ENCODE measurements around the gene PRKCA.
"Not testable (repeated sequence)": the region's sequence is repeated elsewhere in the genome, so short reads cannot be mapped to it uniquely, and the experiment has no call there.

Gene PRKCA

DNA sequence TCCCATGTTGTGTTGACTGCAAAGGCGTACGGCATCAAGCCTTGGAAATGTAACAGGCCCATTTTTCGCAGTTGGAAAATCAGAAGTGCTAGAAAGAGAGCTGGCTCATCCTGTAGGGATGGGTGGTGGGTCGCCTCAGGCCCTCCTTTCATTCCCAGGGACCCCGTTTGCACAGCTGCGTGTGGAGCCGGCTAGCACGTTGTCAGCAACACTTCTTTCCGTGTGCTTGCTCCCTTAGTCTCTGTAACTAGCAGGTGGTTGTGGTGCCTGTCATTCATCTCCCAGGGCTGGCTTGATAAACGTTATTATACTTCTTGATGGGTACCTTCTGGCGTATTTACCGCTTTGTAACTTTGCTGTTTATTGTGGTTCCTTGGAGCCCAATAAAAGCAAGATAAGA is 293.5 kb downstream of the PRKCA start:
- no peak for DNase-seq

DNA sequence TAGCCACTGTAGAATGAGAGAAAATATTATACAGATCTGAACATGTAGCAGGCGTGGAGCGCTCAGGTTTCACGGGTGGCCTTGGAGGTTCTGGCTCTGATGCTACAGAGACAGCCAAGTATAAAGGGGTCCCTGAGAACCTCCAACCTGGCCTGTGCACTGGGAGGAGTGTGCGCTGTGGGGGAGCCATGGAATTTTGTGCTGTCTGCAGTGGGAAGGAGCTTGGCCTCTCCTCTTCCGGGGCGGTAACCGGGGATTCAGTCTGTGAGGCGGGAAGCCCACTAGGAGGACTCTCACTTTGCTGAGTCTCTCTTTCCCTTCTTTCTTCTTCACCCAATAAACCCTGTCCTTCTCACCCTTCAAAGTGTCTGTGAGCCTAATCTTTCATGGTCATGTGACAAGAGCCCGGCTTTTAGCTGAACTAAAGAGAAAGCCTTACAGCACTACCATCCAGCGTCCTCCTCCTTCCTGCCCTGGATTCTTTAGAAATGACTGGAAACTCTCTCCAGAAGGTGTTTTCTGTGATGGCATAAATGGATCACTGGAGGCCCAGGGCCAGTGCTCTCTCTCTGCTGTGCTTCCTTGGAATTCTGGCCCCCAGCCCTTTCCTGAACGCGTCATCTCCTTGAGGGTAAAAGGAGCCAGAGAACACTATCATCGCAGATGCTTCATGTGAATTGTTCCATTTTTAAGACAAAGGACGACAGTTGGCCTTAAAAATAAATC is 300.4 kb downstream of the PRKCA start:
- no peak for DNase-seq

DNA sequence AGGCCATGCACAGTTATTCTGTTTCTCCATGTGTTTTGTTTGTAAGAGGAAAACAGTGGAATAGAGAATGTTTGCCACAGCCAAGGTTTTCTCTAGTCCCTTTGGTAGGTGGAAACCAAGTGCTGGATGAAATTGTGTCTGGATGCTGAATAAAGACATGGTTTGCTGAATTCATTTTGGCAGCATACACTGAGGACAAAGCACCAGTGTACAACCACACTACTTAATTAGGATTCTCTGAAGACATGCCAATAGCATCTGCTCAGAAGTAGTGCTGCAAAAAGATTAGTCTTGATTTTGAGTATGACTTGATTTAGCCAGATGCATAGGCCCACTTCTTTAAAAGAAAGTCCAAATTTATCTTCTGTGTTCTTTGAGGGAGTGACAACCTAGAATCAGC is 302.0 kb downstream of the PRKCA start:
- DNase-seq = no peak

DNA sequence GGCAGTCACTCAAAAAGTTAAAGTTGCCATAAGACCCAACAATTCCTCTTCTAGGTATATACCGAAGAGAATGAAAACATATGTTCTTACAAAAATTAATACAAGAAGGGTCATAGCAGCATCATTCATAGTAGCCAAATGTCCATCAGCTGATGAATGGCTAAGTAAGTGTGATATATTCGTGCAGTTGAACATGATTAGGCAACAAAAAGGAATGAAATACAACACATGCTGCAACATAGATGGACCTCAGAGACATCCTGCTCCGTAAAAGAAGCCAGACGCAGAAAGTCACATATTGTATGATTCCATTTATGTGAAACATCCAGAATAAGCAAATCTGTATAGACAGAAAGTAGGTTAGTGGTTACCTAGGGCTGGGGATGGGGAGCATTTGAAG is 303.1 kb downstream of the PRKCA start:
- DNase-seq = no peak

DNA sequence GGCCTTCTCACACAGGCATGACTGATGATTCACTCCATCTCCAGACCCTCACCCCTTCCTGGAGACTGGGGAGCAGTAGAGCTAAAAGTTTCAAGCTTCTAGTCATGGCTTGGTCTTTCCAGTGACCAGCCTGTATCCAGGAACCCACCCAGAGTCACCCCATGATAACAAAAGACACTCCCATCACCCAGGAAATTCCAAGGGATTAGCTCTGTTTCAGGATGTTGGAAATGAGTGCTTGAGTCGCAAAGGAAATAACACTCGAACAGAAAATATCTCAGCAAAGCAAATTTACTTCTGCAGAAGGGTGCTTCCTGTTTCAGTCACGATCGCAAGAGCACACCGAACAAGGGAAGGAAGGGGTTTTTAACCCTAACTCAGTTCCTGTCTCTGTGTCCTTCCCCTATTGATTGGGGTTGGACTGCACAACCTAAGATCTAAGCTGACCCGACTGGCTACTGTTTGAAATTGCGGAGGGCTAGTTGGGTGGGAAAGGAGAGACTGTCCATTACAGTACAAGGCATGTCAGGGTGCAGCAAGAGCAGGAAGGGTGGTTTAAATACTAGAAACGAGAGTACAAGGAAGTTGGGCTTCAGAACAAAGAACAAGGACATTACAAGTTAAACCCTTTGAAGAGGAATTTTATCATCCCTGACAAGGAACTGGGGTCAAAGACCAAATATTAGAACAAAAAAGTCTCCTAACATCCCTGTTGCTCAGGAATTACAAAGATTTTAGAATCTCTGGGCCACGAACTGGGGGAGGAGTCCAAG is 308.1 kb downstream of the PRKCA start:
- no peak for DNase-seq

DNA sequence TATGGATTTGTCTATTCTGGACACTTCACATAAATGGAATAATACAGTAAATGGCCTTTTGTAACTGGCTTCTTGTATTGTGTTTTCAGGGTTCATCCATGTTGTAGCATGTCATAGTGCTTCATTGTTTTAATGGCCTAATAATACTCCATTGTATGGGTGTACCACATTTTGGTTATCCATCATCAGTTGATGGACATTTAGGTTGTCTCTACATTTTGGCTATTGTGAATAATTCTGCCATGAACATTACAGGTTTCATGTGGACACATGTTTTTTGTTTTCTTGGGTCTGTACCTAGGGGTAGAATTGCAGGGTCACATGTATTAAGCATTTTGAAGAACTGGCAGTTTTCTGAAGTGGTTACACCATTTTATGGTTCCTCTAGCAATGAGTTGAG is 309.0 kb downstream of the PRKCA start:
- no peak for DNase-seq

DNA sequence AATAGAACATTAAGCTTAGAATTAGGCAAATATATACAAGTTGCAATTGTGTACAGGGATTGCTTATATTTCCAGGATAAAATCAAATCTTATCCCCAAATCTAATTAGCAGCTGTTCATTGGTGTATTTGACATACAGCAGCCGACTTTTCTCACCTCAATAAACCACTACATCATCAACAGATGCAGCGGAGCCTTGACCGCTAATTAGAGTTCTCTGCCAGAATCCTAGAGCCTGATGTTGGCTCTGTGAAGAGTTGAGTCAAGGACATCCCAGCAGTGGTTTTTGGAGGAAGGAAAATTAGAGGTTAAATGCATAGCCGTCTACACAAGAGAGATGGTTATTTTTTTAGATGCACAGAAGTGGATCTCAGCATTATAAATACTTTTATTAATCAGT is 310.6 kb downstream of the PRKCA start:
- DNase-seq = no peak

DNA sequence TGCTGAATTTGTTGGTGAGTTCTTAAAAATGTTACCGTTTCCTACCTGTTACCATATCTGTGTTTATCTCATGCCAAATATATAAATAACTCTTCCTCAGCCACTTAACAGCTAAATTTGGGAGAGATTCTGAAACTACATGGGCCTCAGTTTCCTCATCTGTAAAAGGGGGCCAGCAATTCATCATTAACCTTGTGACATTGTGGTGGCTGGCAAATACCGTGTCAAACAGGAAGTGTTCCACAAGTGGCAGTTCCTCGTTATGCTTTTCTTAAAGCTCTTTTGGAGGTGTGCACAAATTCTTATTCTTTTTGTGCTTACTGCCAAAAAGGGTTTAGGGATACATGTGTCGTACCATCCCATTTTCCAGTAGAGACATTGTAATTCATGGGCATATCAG is 312.1 kb downstream of the PRKCA start:
- no peak for DNase-seq

DNA sequence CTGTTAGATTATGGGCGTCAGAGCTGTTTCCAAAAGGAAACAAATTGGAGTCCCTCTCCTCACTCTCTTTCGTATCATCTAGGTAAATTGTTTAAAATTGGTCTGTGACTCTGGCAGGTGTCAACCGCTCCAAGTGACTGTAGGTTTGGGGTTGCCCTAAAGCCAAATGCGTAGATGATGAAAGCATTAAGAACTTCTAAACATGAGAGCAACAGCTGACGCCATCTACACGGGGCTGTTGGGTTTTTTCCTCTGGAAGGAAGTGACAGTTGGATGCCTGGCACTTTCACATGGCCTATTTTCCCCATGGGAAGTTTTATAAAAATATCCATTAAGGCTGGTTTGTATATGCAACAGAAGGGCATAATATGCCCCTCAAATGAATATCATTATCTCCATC is 316.8 kb downstream of the PRKCA start:
- DNase-seq = no peak

DNA sequence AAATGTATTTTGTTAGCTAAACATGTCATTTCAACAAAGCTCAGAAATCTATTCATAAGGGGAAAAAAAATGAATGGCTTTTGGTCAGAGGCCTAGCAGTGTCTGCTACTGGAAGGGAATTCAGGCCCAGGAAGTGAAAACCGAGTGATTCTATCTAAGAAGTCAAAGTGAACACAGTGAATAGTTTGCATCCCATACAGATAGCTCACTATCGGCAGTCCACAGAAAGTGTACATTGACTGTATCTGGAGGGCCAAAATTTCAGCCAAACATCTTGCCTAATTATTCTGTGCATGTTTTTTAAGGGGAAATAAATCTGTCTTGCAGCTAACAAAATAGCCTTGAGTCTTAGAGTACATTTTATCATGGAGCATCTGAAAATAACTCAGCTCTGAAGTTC is 318.1 kb downstream of the PRKCA start:
- DNase-seq = no peak

DNA sequence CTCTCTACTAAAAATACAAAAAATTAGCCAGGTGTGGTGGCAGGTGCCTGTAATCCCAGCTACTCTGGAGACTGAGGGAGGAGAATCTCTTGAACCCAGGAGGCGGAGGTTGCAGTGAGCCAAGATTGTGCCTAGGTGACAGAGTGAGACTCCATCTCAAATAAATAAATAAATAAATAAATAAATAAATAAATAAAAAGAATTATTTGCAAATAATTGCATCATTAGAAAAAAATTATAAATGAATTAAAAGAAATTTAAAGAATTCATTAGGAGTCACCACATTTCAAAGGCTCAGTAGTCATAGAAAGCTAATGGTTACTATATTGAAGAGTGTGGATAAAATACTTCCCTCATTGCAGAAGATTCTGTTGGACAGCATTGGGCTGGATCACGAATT is 322.2 kb downstream of the PRKCA start:
- DNase-seq = not testable (repeated sequence)

DNA sequence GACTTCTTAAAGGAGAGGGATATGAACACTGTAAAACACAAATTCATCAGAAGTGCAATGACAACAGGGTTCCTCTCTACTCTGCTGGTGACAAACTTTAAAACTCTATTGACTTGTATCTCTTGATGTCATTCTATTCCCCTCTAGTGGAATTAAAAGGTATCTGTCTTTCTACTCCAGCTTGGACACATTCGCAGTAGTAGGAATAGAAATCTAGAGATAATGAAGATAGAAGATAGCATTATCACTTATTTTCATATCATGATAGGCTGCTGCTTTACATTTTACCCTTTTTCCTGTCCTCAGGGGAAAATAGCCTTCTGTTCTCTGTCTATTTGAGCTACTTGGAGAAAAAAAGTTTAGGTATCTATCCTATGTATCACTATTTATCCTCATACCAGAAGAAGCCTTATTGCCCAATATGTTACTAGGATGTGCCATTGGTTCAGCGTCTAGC is 322.9 kb downstream of the PRKCA start:
- no peak for DNase-seq

DNA sequence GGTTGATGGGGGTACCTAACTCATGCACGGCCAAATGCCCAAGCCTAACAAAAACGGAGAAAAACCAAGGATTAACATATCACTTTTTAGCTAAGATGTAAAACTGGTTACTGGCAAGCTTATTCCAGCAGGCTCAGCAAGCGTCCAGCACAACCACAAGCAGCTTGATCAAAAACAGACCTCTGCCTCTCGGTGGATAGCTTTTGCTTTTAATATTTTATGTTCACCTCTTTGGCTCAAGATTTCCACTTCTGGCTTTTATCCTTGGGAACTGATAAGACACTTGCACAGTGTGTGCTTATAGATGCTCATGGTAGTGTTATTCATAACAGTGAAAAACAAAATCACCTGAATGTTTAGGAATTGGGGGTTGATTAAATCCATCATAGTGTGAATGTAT is 325.6 kb downstream of the PRKCA start:
- no peak for DNase-seq

DNA sequence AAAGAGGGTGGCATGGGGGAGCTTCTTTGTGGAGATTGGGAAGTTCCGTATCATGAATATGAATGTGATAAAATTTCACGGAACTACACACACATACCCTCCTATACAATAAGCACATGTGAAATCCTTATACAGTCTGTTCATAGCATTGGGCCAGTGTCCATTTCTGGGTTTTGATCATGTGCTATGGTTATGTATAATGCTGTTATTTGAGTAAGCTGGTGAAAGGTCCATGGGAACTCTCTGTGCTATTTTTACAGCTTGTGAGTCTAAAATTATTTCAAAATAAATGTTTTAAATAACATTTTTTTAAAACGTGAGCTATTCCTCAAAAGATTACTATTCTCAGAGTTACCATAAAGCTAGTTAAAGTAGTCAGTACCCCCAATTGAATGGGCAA is 327.3 kb downstream of the PRKCA start:
- no peak for DNase-seq

DNA sequence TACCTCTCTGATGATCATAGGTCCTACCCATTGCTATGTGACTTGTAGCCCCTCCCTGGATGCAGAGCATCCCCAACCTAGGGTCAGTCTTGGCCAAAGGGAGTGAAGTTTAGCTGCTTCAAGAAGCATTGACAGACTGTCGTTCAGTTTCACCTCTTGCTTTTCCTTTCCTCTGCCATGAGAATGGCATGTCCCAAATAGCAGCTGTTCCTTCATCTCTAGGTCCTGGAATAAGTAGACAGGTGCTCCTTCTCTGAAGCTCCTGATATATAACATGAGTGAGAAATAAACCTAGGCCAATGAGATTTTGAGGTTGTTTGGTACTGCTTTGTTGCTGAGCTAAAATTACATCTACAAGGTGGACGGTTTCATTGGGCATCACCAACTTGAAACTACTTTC is 328.0 kb downstream of the PRKCA start:
- DNase-seq = no peak

DNA sequence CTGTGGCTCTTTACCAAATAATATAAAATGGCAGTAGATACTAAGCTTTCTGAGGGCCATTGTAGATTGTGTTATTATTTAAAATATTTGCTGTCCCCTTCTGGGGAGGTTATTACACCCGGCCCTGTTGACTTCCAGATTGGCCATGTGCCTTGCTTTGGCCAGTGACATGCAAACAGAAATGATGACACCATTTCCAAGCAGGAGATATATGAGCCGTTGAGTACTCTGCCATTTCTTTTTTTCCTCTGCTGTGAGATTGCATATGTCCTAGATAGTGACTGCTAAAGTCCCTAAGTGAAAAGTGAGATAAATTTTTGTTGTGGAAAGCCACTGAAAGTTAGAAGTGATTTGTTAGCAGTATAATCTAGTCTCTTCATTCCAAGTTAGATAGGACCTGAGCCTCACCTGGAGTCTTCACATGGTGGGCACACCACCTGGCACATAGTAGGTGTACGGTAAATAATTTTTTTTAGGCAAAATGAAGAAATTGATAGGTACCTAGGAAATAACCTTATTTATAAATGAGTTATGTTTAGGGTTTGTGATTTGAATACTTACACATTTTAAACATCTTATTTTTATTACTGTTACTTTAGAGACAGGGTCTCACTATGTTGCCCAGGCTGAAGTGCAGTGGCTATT is 328.5 kb downstream of the PRKCA start:
- DNase-seq = no peak

DNA sequence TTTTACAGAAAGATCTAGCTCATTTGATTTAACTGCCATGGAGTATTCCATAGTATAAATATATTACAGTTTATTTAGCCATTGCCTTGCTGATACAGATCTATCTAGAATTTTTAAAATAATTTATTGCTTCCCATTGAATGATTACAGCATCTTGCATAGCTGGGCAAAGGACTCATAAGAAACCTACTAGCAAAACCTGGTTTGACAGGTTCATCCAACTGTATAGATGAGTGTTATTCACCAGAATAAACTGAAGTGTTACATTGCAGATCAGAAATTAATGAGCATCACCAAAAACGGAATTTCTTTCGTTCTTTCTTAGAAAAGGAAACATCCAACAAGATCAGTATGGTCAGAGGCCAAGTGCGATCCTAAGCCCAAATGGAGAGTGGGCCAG is 330.3 kb downstream of the PRKCA start:
- DNase-seq = no peak

DNA sequence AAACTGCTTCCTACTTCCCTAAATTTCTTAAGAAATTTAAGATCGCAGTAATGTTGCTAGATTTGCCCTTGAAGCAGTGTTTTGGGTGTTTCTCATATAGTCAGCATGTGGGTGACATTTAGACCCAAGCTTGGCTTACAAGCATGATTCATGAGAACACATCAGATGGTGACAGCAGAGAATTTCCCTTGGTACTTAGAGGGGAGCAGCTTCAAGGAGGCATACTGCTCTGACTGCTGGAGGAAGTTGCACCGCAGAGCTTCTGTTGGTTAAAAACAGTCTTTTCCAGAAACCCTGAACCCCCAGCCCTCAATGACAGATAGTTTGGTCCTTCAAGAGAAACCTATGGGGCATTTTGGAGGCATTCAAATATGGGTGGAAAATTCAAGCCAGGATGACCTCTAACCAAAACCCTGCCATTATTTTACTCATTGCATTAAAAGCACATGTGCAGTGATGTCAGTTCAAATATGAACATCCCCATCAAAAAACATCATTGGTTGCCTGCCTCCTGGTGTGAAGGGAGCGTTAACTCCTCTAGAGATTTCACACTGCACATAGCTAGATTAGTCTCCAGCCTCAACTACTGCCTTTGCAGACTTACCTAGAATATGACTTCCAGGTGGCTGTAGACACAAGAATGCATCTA is 331.0 kb downstream of the PRKCA start:
- no peak for DNase-seq

DNA sequence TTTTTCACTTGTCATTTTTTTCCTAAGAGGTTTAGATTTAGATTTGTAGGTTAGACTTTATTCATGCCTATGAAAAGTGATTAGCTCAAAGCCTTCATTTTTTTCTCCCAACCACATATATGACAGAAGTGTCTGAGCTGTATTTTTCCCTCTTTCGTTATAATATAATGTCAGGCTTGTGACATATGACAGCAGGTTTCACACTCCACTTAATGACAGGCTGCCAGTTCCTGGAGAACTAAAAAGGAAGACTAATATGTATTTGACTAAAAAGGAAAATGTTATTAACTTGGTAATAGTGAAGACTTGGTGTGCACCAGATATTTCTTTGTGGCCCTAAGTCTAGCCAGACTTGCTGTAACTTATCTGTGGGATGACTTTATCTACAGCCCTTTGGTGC is 331.8 kb downstream of the PRKCA start:
- DNase-seq = no peak

DNA sequence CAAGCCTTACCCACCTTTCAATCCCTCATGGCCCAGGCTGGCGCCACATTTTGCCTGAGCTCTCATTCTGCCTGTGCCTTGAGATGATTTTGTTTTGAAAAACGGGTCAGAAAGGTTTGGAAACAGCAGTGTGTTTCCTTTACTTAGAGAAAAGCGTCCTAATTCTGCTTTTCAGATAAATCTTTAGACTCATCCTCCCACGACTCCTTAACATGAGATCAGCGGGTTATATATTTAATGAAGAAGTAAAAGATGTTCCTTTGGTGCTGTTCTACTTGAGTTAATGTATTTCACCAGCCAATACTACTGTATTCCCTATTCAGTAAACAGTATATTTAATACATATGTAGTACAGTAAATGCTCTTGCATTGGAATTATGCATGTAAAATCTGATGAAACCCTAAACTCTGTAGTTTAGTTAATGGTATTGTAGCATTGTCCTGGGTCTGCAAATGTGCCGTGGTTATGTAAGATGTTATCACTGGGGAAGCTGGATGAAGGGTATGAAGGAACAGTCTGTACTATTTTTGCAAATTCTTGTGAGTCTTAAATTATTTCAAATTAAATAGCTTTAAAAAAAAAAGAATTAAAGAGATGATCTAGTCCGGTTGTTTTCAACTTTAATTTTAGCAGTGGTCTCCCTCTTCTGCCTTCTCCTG is 333.1 kb downstream of the PRKCA start:
- DNase-seq = no peak

DNA sequence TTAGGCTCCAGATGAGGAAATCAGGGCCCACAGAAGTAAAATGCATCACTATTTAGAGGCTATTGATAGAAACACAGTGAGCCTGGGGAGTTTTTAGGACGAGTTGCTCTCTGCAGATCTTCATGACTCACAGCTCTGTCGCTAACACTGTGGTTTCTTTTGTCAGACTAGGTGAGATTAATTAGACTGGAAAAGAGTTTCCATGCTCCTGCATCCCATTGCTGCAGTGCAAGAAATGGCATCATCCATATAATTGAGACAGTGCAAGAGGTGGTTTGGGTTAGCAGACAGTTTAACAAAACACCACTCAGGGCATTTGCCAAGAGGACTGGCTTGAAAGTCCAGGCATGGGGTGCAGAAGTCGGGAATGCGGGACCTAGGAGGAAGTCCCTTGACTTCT is 333.7 kb downstream of the PRKCA start:
- DNase-seq = no peak

DNA sequence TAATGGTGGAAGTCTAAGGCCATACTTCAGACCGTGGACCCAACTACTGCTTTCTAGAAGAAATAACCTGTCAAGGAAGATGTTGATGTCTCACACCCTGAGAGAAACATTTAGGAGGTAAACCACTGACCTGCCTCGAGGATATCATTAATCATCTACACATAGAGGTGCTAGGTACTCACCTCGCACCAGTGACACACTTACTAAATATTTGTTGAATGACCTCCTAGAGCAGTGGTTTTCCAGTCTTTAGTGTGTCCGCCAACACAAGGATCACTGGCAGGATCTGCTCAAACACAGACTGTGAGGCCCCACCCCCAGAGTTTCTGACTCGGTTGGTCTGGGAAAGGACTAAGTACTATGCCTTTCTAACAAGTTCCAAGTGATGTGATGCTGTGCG is 335.1 kb downstream of the PRKCA start:
- no peak for DNase-seq
